ENCODE measurements around the gene TRIM77.
"Not testable (repeated sequence)": the region's sequence is repeated elsewhere in the genome, so short reads cannot be mapped to it uniquely, and the experiment has no call there.

Gene TRIM77, protein sequence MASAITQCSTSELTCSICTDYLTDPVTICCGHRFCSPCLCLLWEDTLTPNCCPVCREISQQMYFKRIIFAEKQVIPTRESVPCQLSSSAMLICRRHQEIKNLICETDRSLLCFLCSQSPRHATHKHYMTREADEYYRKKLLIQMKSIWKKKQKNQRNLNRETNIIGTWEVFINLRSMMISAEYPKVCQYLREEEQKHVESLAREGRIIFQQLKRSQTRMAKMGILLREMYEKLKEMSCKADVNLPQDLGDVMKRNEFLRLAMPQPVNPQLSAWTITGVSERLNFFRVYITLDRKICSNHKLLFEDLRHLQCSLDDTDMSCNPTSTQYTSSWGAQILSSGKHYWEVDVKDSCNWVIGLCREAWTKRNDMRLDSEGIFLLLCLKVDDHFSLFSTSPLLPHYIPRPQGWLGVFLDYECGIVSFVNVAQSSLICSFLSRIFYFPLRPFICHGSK

DNA sequence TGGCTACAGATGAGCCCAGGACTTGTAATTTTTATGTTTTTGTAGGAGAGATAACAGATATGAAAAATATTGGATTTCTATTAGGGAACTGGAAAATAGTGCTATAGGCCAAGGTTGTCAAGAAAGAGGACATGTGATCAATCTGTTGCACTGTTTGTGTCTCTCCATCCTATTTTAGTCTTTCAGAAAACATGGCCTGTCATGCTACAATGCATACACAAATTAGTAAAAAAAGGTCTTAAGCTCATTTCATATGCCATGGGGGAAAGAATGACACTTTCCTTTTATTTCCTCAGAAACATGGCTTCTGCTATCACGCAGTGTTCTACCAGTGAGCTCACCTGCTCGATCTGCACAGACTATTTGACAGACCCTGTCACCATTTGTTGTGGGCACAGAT lies at the start of gene TRIM77:
Gene TRIM77, plus strand, starts transcription at position 301 of the 400 bp plus-strand sequence. Its CDS starts 0 bp downstream, at position 301.
- DNase-seq (ENCODE audit: low read depth) = not testable (repeated sequence)

DNA sequence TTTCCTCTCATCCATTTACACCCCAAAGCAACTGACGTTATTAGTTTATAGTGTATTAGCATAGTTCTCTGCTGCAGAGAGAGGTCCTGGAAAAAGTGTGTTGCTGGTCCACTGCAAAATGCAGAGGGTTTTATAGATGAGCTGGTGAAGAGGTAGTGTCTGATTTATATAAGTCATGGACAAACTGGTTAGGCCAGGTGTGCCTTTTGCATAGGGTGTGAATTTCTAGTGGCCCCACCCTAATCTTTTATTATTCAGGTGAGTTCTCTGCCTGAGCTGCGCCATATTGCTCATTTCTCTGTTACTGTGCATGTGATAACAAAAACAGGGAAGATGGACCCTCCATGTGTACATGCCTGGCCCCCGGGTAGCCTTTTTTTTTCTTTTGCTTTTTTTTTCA lies 43.1 kb upstream of the TRIM77 start:
- DNase-seq (ENCODE audit: low read depth) = no peak

DNA sequence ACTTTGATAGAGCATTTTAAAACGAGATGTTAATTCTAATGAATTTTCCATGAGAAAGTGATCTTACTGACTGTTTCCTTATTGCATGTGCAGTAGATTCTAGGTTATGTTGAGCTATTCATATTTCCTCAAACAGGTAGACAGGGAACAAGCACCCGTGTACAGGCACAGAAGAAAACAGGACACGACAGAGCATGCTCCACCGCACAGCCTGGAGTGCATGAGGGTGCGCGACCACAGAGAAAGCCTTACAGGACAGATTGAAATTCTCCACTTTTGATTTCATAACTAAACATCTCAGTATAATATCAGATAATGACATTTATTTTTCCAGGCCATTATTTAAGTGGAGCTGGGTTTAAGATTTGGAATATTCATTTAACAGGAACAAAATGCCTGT lies 41.9 kb upstream of the TRIM77 start:
- DNase-seq (ENCODE audit: low read depth) = not testable (repeated sequence)

DNA sequence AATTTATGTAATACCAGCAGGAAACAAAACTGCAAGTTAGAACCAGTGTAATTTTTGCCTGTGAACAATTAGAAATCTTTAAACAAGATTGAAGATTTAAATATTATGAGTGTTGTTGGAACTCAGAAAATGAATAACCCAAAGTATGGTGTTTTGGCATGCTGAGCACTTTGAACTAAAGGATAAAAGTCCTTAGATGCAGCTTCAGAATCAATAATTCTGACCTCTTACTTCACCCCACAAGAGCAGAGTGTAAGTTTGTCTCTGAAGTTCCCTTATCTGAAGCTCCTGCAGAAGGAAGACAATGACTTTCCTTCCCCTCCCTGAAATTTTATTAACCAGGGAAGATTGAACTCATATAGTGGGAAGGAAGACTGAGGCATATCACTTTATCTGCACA lies 40.5 kb upstream of the TRIM77 start:
- DNase-seq (ENCODE audit: low read depth) = not testable (repeated sequence)

DNA sequence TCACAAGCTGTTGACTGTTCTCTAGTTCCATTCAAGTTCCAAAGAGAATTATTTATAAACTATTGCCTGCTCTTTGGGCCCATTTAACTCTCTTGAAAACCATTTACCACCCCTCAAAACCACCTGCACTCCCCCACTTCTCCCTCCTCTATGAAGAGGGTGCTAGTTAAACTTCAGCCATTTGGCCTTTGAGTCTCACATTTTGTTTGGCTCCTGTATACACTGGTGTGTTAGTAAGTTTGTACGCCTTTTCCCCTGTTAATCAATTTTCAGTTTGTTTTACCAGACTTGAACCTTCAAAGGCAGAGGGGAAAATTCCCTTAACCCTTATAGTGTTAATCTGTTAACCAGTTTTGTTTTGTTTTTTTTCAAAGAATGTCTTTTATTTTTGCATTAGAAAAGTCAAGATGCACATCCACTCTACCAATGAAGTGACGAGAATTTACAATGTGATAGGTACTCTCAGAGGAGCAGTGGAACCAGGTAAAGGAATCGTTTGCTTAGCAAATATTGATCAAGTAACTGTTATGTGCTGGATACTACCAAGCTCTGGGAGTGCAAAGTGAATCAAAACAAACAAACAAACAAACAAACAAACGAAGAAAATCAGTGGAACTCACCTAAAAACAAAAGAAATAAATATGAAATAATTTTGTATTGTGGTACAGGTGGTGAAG lies 40.0 kb upstream of the TRIM77 start:
- not testable (repeated sequence) for DNase-seq (ENCODE audit: low read depth)

DNA sequence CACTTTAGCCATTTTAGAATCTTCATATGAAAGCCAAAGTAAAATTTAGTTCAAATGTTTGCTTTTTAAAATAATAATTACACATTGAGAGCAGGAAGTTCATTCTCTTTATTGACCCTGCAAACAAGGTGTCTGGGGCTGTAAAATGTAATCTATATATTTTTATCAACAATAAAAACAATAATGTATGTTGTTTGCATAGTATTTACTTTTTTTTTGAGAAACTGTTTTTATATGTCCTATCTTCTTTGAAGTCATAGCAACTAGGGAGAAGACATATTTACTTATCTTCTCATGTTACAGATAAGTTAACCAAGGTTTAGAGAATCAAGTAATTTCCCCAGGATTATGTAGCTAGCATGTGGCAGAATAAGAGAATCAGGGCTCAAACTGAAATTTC lies 37.6 kb upstream of the TRIM77 start:
- not testable (repeated sequence) for DNase-seq (ENCODE audit: low read depth)

DNA sequence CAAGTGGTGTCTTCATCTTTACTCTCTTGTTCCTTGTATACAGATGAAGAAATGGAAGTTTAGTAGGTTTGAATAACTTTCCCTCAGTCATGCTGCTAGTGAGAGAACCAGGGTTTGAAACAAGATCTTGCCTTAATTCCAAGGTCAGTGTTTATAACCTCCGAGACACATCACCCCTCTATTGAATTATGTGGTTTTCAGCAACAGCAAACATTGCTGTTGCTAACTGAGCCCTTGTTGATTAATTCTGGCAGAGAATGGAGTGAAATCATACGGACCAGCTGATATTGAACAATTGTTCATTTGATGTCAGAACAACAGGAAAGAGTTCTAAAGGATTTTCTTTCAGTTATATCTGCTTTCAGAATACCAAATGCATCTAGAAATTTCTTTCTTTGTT lies 36.7 kb upstream of the TRIM77 start:
- not testable (repeated sequence) for DNase-seq (ENCODE audit: low read depth)

DNA sequence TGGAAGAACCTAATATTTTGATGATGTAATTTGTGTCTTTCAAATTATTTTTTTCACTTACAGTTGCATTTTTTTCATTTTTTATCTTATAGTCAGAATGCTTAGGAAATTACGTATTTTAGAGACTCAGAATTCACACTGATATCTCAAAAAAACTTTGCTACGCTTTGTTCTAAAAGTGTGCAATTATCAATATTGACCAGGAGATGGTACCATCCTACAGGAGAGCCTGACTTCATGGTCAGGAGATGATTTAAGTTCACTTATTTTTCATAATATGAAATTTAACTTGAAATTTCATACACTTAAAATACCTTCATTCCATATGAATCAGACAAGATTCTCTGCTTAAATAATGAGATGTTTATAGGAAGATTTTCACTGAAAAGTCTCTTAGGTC lies 34.7 kb upstream of the TRIM77 start:
- DNase-seq (ENCODE audit: low read depth) = not testable (repeated sequence)

DNA sequence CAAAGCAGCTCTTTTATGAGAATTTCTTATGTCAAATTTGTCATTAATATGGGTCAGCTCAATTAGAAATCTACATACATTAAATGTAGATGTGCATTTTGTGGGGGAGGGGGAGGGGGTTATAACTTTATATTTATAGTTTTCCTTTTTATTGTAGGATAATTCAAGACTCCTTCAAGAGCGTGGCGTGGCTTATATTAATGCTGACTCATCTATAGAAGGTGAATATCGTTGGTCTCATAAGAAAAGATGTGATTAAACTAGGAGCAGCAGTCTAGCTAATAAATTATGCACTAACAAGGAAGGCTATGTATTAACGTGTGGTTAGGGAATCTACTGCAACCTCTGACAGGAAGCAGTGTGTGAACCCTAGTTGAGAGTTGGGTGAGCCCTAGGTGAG lies 34.2 kb upstream of the TRIM77 start:
- DNase-seq (ENCODE audit: low read depth) = not testable (repeated sequence)

DNA sequence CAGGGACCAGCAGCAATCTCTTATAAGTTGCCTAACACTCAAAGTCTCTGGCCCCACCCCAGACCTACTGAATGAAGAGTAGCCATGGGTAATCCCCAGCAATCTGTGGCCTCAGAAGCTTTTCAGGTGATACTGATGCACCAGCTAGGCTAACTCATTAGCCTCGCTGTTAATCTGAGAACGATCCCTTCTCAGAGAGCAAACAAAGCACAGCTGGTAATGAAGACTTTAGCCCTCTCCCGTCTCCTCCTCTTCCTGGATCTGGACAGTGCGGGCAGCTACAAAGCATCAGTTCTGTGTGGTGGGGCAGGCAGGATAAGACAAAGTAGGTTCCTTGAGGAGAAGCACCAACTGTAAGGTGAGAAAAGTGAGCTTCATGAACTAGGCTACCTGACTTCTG lies 3.0 kb upstream of the TRIM77 start:
- DNase-seq (ENCODE audit: low read depth) = not testable (repeated sequence)

DNA sequence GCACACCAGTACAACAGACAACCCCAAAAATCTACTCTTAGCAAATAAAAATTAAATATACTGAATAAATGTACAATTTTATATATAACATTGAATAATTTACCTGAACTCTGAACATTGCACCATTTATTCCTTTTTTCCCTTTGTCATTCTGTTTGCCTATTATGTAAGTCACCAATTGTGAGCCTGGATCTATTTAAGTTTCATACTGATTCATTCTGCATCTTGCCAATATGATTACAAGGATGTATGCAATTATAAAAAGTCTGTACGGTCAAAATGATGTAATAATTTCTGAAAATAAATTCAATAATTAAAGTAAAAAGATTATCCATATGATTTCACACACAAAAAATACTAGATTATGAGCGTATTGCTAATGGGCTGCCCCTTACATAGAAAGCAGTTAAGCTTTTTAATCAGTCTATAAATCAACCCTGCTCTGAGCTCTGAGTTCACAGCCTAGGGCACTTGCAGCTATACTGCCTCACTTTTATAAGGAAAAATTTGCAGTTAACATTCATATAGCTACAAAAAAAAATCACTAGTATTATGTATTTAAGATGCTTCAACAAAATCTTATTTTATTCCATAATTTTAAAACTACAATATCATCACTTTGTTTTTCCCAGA lies 14.9 kb downstream of the TRIM77 start:
- DNase-seq (ENCODE audit: low read depth) = not testable (repeated sequence)

DNA sequence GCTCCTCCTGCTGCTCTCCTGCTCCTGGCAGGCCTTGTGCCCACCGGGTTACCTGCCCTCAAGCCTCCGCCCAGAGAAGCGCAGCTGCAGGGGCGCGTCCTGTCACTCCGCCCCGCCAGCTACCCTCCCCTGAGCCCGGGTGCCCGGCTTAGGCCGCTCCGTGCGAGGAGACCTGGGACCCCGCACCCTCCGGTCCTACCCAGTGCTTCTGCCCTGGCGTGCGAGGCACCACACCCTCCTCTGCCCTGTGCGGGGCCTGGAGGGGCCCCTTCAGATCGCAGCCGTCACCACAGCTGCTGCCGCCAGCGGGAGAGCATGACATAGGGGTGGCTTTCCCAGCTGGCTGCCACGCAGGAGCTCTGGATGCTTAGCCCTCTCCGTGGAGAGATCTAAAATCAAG lies 20.1 kb downstream of the TRIM77 start:
- not testable (repeated sequence) for DNase-seq (ENCODE audit: low read depth)

DNA sequence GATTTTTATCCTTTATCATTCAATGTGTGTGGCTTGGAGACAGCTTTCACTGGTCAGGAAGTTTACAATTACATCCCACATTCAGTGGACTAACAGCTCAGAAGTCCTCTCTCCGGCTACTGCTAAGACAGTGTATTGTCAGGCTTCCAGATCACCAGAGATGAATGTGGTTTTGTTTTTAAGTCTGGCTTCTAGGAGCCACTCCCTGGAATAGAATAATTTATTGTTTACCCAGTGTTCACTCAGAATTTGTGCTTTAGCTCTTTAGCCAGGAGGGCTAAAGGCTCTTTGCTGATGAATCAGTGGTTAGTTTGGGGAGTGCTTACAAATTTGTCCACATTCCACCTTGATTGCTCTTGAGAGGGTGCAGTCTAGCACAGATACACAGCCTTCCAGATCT lies 26.5 kb downstream of the TRIM77 start:
- DNase-seq (ENCODE audit: low read depth) = no peak

DNA sequence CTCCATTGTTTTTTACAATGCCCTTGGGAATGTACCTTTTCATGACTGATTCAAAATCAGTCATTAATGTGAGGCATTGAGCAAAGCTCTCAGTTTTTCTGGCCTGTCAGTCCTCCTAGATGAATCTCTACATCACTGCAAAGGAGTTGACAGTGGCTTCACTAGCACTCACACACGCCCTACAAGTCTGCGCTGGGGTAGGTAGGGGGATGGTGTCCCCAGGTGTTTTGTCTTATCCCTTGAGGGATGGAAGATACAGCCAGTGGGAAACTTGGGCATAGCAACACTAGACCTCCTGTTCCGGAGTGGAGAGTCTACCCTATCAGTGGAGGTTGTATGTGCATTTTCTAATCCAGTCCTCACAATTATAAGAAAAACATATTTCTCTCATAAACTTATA lies 27.0 kb downstream of the TRIM77 start:
- DNase-seq (ENCODE audit: low read depth) = no peak

DNA sequence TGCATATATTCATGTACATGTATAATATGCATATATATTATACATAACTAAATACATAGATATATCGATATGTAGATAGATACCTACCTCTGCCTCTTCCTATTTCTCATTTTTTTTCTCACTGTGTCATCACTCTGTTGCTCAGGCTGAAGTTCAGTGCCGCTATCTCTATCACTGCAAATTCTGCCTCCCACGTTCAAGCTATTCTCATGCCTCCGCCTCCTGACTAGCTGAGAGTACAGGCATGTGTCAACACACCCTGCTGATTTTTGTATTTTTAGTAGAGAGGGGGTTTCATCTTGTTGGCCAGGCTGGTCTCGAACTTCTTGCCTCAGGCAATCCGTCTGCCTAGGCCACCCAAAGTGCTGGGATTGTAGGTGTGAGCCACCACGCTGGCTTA lies 31.3 kb downstream of the TRIM77 start:
- DNase-seq (ENCODE audit: low read depth) = not testable (repeated sequence)

DNA sequence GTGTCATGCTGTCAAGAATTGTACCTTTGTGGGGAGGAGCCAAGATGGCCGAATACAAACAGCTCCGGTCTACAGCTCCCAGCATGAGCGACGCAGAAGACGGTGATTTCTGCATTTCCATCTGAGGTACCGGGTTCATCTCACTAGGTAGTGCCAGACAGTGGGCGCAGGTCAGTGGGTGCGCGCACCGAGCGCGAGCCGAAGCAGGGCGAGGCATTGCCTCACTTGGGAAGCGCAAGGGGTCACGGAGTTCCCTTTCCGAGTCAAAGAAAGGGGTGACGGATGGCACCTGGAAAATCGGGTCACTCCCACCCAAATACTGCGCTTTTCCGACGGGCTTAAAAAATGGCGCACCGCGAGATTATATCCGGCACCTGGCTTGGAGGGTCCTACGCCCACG lies 34.1 kb downstream of the TRIM77 start:
- DNase-seq (ENCODE audit: low read depth) = not testable (repeated sequence)

DNA sequence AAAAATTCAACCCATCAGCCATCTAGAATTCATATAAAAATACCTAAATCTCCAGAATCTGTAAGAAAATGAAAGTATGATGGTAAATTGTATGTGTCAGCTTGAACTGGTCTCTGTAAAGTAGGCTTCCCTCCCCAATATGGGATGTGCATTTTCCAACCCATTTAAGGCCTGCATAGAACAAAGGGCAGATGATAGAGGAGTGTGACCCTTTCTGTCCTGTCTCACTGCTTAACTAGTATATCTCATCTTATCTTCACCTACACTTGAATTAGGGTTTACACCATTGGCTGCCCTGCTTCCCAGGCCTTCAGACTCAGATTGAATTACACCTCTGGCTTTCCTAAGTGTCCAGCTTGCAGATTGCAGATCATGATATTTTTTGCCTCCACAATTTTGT lies 40.7 kb downstream of the TRIM77 start:
- not testable (repeated sequence) for DNase-seq (ENCODE audit: low read depth)

All from stimulated activated CD8-positive, alpha-beta memory T cell treated with anti-CD3 and anti-CD28 coated beads, Interleukin-12 subunit alpha, Interleukin-12 subunit beta, amount 100 ng/mL, for 1 hour (primary cell).